ENCODE data around the gene DYNC1I1. TPM values are rescaled to one million over a fixed set of nuclear protein-coding genes. Genes with fewer than 3 reads are reported as not detected.

The DYNC1I1 gene
- total RNA-seq, 4 donors from 2014 or later, result 1.7 to 6.8 (median 4.2) TPM

- no peak for TF ChIP-seq CTCF (IDR thresholded peaks at IDR 0.05)
- DNase-seq (ENCODE audit: low spot score), result no peak
- no peak for ATAC-seq (ENCODE audit: low FRiP score)
These were observed 48.4 kb downstream of the DYNC1I1 start for GRCh38 chr7:95820778-95821177.

GRCh38 chr7:95822717-95823116 lies 50.4 kb downstream of the DYNC1I1 start:
- ATAC-seq (ENCODE audit: low FRiP score), result no peak
- TF ChIP-seq CTCF (IDR thresholded peaks at IDR 0.05), result no peak

GRCh38 chr7:95824616-95825015 lies 52.3 kb downstream of the DYNC1I1 start:
- ATAC-seq (ENCODE audit: low FRiP score), result no peak
- TF ChIP-seq CTCF (IDR thresholded peaks at IDR 0.05), result no peak
- DNase-seq (ENCODE audit: low spot score), result no peak

More at GRCh38 chr7:95822717-95823116, 50.4 kb downstream of the DYNC1I1 start:
- no peak for DNase-seq (ENCODE audit: low spot score)

- no peak for ATAC-seq (ENCODE audit: low FRiP score)
- no peak for TF ChIP-seq CTCF (IDR thresholded peaks at IDR 0.05)
- no peak for DNase-seq (ENCODE audit: low spot score)
These were observed 56.8 kb downstream of the DYNC1I1 start for GRCh38 chr7:95828824-95829790.

- no peak for ATAC-seq (ENCODE audit: low FRiP score)
These were observed 68.9 kb downstream of the DYNC1I1 start for GRCh38 chr7:95840953-95841950.

GRCh38 chr7:95843286-95843685 lies 70.9 kb downstream of the DYNC1I1 start:
- no peak for TF ChIP-seq CTCF (IDR thresholded peaks at IDR 0.05)
- DNase-seq (ENCODE audit: low spot score), result no peak

More at GRCh38 chr7:95840953-95841950, 68.9 kb downstream of the DYNC1I1 start:
- TF ChIP-seq CTCF (IDR thresholded peaks at IDR 0.05), result no peak
- no peak for DNase-seq (ENCODE audit: low spot score)

More at GRCh38 chr7:95843286-95843685, 70.9 kb downstream of the DYNC1I1 start:
- no peak for ATAC-seq (ENCODE audit: low FRiP score)
